MM.1S (cell line): Measurements from ENCODE around the gene KIAA0825.

ENCODE experiments used
- DNase-seq: peaks from one replicate; pipeline ENCODE4 v3.0.0-alpha.2; 2015
- H2AFZ ChIP-seq: fragments of 300-600 bp; sonication (generic); 2 replicates; pipeline ENCODE4 v1.6.0; 2016; ENCODE audit warnings: antibody characterized with exemption, low read length
- H3F3A ChIP-seq: fragments of 300-600 bp; sonication (generic); 2 replicates; pipeline ENCODE4 v1.6.1; 2016; ENCODE audit warnings: mild to moderate bottlenecking, antibody characterized with exemption, low read length, moderate library complexity, mixed read lengths; ENCODE audit not compliant: insufficient read depth
- H3K27ac ChIP-seq: fragments of 300-600 bp; sonication (generic); 2 replicates; pipeline ENCODE4 v1.5.1; 2016; ENCODE audit warnings: mild to moderate bottlenecking, low read length
- H3K27me3 ChIP-seq: fragments of 300-600 bp; sonication (generic); replicated peaks from 2 replicates; pipeline ENCODE4 v1.6.0; 2016; ENCODE audit warnings: low read length; ENCODE audit not compliant: insufficient read depth
- H3K36me3 ChIP-seq: fragments of 300-600 bp; sonication (generic); replicated peaks from 2 replicates; pipeline ENCODE4 v1.6.1; 2016; ENCODE audit warnings: mild to moderate bottlenecking, low read length, mixed read lengths; ENCODE audit not compliant: insufficient read depth
- H3K4me1 ChIP-seq: fragments of 300-600 bp; sonication (generic); 2 replicates; pipeline ENCODE4 v1.6.1; 2016; ENCODE audit warnings: low read length, mixed read lengths
- H3K4me2 ChIP-seq: fragments of 300-600 bp; sonication (generic); 2 replicates; pipeline ENCODE4 v1.6.0; 2016; ENCODE audit warnings: low read depth, low read length
- H3K4me3 ChIP-seq: fragments of 300-600 bp; sonication (generic); 2 replicates; pipeline ENCODE4 v1.5.1; 2016; ENCODE audit warnings: low read length, mixed read lengths
- H3K79me2 ChIP-seq: fragments of 300-600 bp; sonication (generic); 2 replicates; pipeline ENCODE4 v1.6.1; 2016; ENCODE audit warnings: mixed run types, low read length, mixed read lengths
- H3K9ac ChIP-seq: fragments of 300-600 bp; sonication (generic); 2 replicates; pipeline ENCODE4 v1.6.1; 2016; ENCODE audit warnings: low read length, mixed read lengths
- H3K9me2 ChIP-seq: fragments of 300-600 bp; sonication (generic); replicated peaks from 2 replicates; pipeline ENCODE4 v1.6.1; 2016; ENCODE audit warnings: mild to moderate bottlenecking, low read length, mixed read lengths; ENCODE audit not compliant: insufficient read depth
- H3K9me3 ChIP-seq: fragments of 300-600 bp; sonication (generic); replicated peaks from 2 replicates; pipeline ENCODE4 v1.6.1; 2016; ENCODE audit warnings: mild to moderate bottlenecking, low read length, mixed read lengths; ENCODE audit not compliant: insufficient read depth
- H4K20me1 ChIP-seq: fragments of 300-600 bp; sonication (generic); 2 replicates; pipeline ENCODE4 v1.6.1; 2016; ENCODE audit warnings: mild to moderate bottlenecking, low read length, moderate library complexity, mixed read lengths; ENCODE audit not compliant: insufficient read depth
- CTCF ChIP-seq: fragments of 300-600 bp; sonication (generic); IDR thresholded peaks from 2 replicates; pipeline ENCODE4 v1.5.1; 2016; ENCODE audit warnings: antibody characterized with exemption, low read length, mixed read lengths
- EZH2 ChIP-seq: fragments of 300-600 bp; sonication (generic); optimal IDR thresholded peaks from 2 replicates; pipeline ENCODE3; 2017; ENCODE audit warnings: low read depth, mild to moderate bottlenecking, antibody characterized with exemption, low read length, mixed read lengths
- EZH2phosphoT487 ChIP-seq: fragments of 300-600 bp; sonication (generic); IDR thresholded peaks from 2 replicates; pipeline ENCODE4 v1.6.1; 2018; ENCODE audit warnings: antibody characterized with exemption, low read length

Gene KIAA0825

GRCh38 chr5:94523018-94523417, 95.4 kb downstream of the KIAA0825 start:
- H3K4me3 ChIP-seq, result no peak overlapping the region
- H3K4me2 ChIP-seq, result no peak overlapping the region
- H3F3A ChIP-seq, result no peaks in the 10 kb centered on the region
- H4K20me1 ChIP-seq, result no peaks in the 10 kb centered on the region
- TF ChIP-seq EZH2phosphoT487 (no peak), EZH2 (no peak), CTCF (no peak)
- no peaks in the 10 kb centered on the region for H3K9me3 ChIP-seq
- no peaks in the 10 kb centered on the region for H3K27me3 ChIP-seq
- no peak overlapping the region for H2AFZ ChIP-seq
- no peaks in the 10 kb centered on the region for H3K9me2 ChIP-seq
- H3K27ac ChIP-seq, result no peak overlapping the region
- H3K79me2 ChIP-seq, result no peaks in the 10 kb centered on the region
- DNase-seq, result no peak
- no peaks in the 10 kb centered on the region for H3K36me3 ChIP-seq
- 0 out of 2 replicates have a peak, but pooled peaks cover 3% of the 10 kb centered on the region for H3K4me1 ChIP-seq
- H3K9ac ChIP-seq, result no peak overlapping the region

- no peak for TF ChIP-seq EZH2phosphoT487
- TF ChIP-seq EZH2, result no peak
- TF ChIP-seq CTCF, result no peak
- Histone ChIP-seq H3K27ac (no peak overlapping the region), H3K9ac (no peak overlapping the region), H3K4me1 (0 out of 2 replicates have a peak, but pooled peaks cover 2% of the 10 kb centered on the region), H2AFZ (no peak overlapping the region), H3K4me3 (no peak overlapping the region), H3F3A (no peaks in the 10 kb centered on the region), H3K27me3 (no peaks in the 10 kb centered on the region), H3K9me3 (no peaks in the 10 kb centered on the region), H3K36me3 (no peaks in the 10 kb centered on the region), H3K79me2 (no peaks in the 10 kb centered on the region), H3K9me2 (no peaks in the 10 kb centered on the region), H4K20me1 (no peaks in the 10 kb centered on the region), H3K4me2 (no peak overlapping the region)
- DNase-seq, result no peak
Observed at GRCh38 chr5:94522117-94522516, 96.3 kb downstream of the KIAA0825 start.

GRCh38 chr5:94517490-94518488, 100.6 kb downstream of the KIAA0825 start:
- Histone ChIP-seq H3K27me3 (no peaks in the 10 kb centered on the region), H3K4me1 (no peaks in the 10 kb centered on the region), H3K9ac (no peak overlapping the region), H3K4me2 (no peak overlapping the region), H3K4me3 (no peak overlapping the region), H3K36me3 (no peaks in the 10 kb centered on the region), H3K27ac (no peak overlapping the region), H4K20me1 (no peaks in the 10 kb centered on the region), H3K9me2 (no peaks in the 10 kb centered on the region), H3K9me3 (no peaks in the 10 kb centered on the region), H3F3A (no peaks in the 10 kb centered on the region), H2AFZ (no peak overlapping the region), H3K79me2 (no peaks in the 10 kb centered on the region)
- DNase-seq, result no peak
- no peak for TF ChIP-seq CTCF
- TF ChIP-seq EZH2phosphoT487, result no peak
- TF ChIP-seq EZH2, result no peak
